ENCODE results near the gene GRAMD4.

- no peak for TF ChIP-seq CTCF (IDR thresholded peaks at IDR 0.05; ENCODE audit: low read length)
- no peak for TF ChIP-seq EZH2phosphoT487 (IDR thresholded peaks at IDR 0.05; ENCODE audit: low read length)
- TF ChIP-seq EZH2 (optimal IDR thresholded peaks at IDR 0.05; ENCODE audit: low read depth, low read length): no peak
Measured at GRCh38 chr22:46634011-46634699, 14.0 kb downstream of the GRAMD4 start.

Data from MM.1S (cell line).